Panc1 (cell line): ENCODE data around the gene KEL.

Experiments
- POLR2AphosphoS5 ChIP-seq: IDR thresholded peaks from 2 replicates; pipeline ENCODE4 v1.6.1; 2012; ENCODE audit warnings: mild to moderate bottlenecking, low read depth, low read length, moderate library complexity
- TF ChIP-seq, protein P1 (sequence below): fragments of 450-650 bp; IDR thresholded peaks from 2 replicates; pipeline ENCODE4 v1.5.1; 2017; ENCODE audit warnings: mild to moderate bottlenecking

DNA sequence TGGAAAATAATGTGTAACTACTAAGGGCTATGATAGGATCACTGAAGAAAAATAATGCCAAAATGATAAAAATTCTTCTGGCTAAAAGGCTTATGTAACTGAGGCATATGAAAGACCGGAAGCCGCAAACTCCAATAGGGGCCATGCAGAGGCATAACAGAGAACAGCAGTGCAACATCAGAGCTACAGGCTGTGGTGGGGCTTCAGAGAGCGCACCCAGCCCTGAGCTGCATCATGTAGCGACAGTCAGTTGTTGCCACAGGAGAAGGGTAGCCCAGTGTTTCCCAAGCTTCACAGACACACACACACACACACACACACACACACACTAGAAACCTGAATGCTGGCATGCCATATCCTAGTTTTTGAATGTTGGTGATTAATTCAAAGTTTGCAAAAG, 13.6 kb downstream of the KEL start:
- TF ChIP-seq POLR2AphosphoS5: no peak
- TF ChIP-seq, protein P1, sequence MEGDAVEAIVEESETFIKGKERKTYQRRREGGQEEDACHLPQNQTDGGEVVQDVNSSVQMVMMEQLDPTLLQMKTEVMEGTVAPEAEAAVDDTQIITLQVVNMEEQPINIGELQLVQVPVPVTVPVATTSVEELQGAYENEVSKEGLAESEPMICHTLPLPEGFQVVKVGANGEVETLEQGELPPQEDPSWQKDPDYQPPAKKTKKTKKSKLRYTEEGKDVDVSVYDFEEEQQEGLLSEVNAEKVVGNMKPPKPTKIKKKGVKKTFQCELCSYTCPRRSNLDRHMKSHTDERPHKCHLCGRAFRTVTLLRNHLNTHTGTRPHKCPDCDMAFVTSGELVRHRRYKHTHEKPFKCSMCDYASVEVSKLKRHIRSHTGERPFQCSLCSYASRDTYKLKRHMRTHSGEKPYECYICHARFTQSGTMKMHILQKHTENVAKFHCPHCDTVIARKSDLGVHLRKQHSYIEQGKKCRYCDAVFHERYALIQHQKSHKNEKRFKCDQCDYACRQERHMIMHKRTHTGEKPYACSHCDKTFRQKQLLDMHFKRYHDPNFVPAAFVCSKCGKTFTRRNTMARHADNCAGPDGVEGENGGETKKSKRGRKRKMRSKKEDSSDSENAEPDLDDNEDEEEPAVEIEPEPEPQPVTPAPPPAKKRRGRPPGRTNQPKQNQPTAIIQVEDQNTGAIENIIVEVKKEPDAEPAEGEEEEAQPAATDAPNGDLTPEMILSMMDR: no peak
